ENCODE measurements around the gene TMEM132D. TPM values are rescaled to one million over a fixed set of nuclear protein-coding genes. Genes with fewer than 3 reads are reported as not detected.

TMEM132D gene
- total RNA-seq, 1 donor from 2014 or later: 0.19 TPM

DNA sequence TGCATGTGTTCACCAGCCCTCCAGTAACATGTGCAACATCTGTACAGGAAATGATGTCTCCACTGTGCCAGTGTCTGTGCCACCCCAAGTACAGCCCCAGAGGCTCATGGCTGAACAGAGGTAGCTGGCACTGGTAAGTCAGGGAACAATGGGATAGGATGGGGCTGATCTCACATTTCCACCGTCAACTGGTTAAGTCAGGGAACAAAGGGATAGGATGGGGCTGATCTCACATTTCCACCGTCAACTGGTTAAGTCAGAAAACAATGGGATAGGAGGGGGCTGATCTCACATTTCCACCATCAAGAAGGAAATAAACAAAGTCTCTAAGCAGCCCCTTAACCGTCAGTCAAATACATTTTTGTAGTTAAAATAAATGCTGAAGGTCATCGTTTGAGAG is 246.6 kb downstream of the TMEM132D start:
- TF ChIP-seq, protein P1, sequence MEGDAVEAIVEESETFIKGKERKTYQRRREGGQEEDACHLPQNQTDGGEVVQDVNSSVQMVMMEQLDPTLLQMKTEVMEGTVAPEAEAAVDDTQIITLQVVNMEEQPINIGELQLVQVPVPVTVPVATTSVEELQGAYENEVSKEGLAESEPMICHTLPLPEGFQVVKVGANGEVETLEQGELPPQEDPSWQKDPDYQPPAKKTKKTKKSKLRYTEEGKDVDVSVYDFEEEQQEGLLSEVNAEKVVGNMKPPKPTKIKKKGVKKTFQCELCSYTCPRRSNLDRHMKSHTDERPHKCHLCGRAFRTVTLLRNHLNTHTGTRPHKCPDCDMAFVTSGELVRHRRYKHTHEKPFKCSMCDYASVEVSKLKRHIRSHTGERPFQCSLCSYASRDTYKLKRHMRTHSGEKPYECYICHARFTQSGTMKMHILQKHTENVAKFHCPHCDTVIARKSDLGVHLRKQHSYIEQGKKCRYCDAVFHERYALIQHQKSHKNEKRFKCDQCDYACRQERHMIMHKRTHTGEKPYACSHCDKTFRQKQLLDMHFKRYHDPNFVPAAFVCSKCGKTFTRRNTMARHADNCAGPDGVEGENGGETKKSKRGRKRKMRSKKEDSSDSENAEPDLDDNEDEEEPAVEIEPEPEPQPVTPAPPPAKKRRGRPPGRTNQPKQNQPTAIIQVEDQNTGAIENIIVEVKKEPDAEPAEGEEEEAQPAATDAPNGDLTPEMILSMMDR (conservative IDR thresholded peaks at IDR 0.05): no peak
- DNase-seq (ENCODE audit: low read depth, low spot score): no peak
- H3K27ac Mint-ChIP-seq (ENCODE audit: unreplicated experiment): peak overlapping the region; percentile 19
- H3K4me3 Mint-ChIP-seq: no peak overlapping the region
- no peaks in the 10 kb centered on the region for H3K27me3 Mint-ChIP-seq (ENCODE audit: low read depth)
- H3K36me3 Mint-ChIP-seq (ENCODE audit: low read depth): peaks cover 3% of the 10 kb centered on the region
- peaks cover 20% of the 10 kb centered on the region for H3K4me1 Mint-ChIP-seq
- peaks cover 5% of the 10 kb centered on the region for H3K9me3 Mint-ChIP-seq

DNA sequence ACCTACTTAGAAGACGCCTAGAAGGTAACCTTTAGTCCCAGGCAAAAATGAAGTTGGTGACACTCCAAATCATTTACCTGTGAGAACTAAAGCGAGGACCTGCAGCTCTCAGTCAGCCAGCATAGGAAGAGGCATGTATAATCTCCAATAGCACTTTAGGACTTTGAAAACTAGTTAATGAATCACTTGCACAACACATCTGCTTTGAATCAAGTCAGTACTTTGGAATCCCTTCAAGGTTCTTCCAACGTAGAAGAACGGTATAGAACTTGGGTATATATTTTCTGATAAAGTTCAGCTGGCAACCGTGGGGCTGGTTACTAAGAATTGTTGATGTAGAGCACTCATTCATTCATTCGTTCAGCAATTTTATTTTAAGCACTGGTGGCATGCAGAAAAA is 251.9 kb downstream of the TMEM132D start:
- H3K36me3 Mint-ChIP-seq (ENCODE audit: low read depth): peaks cover 11% of the 10 kb centered on the region
- peaks cover 12% of the 10 kb centered on the region for H3K9me3 Mint-ChIP-seq
- no peaks in the 10 kb centered on the region for H3K27me3 Mint-ChIP-seq (ENCODE audit: low read depth)
- no peak overlapping the region for H3K4me3 Mint-ChIP-seq
- H3K27ac Mint-ChIP-seq (ENCODE audit: unreplicated experiment): no peak overlapping the region
- DNase-seq (ENCODE audit: low read depth, low spot score): no peak
- TF ChIP-seq, protein P1 (conservative IDR thresholded peaks at IDR 0.05): no peak
- peaks cover 8% of the 10 kb centered on the region for H3K4me1 Mint-ChIP-seq

DNA sequence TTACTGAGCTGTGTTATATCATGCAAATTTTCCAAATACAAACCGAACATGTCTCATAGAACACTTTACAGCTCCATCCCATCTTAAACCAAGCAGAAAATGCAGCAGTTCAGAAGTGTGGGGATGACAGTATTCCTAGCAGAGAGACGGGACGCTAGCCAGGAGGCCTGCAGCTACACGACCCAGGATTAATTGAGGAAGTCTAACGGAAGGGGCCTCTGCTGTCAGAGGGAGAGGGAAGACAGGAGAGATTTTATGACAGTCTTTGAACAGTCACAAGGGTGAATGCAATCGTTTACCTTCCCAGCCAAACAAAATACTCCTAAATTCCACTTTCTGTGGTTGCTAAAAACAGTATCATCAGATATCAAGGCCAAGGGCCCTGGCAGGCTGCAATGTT is 261.9 kb downstream of the TMEM132D start:
- TF ChIP-seq, protein P1 (conservative IDR thresholded peaks at IDR 0.05): no peak
- Mint-ChIP-seq H3K9me3 (no peaks in the 10 kb centered on the region), H3K27ac (ENCODE audit: unreplicated experiment) (no peak overlapping the region), H3K36me3 (ENCODE audit: low read depth) (no peaks in the 10 kb centered on the region), H3K27me3 (ENCODE audit: low read depth) (no peaks in the 10 kb centered on the region), H3K4me3 (no peak overlapping the region), H3K4me1 (peaks cover 17% of the 10 kb centered on the region)
- DNase-seq (ENCODE audit: low read depth, low spot score): no peak

DNA sequence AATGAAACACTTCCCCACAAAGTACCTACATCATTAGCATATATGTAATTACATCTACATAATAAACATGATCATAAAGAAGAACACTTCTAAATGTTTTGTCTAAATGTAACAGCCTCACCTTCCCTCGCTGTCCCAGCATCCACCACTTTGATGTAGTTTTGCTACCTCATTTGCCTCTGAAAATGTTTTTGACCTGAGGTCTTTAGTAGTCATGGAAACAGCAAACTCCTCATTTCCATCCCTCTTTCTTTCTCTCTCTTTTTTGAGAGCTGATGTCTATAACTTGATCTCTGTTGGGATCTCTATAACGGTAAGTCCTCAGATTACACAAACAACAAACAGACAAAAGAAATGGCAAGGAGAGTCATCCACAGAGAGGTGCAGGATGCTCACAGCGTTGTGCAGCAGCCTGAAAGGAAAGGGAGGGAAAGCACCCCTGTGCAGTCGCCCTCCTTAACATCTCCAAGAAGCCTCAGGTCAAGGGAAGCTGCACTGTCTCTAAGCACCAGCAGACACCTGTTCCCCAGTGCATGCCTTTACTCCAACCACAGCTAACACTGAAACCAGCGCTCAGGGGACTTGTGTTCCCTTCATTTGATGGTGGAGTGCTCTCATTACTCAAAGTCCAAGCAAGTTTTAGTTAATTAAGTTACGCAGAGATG is 268.7 kb downstream of the TMEM132D start:
- TF ChIP-seq, protein P1 (conservative IDR thresholded peaks at IDR 0.05): no peak
- Mint-ChIP-seq H3K36me3 (ENCODE audit: low read depth) (no peaks in the 10 kb centered on the region), H3K4me1 (peaks cover 31% of the 10 kb centered on the region), H3K27me3 (ENCODE audit: low read depth) (no peaks in the 10 kb centered on the region), H3K27ac (ENCODE audit: unreplicated experiment) (no peak overlapping the region), H3K9me3 (no peaks in the 10 kb centered on the region), H3K4me3 (no peak overlapping the region)
- no peak for DNase-seq (ENCODE audit: low read depth, low spot score)

- H3K4me1 Mint-ChIP-seq: peaks cover 31% of the 10 kb centered on the region
- no peaks in the 10 kb centered on the region for H3K9me3 Mint-ChIP-seq
- no peak overlapping the region for H3K27ac Mint-ChIP-seq (ENCODE audit: unreplicated experiment)
- H3K4me3 Mint-ChIP-seq: no peak overlapping the region
- peaks cover 2% of the 10 kb centered on the region for H3K27me3 Mint-ChIP-seq (ENCODE audit: low read depth)
- TF ChIP-seq, protein P1 (conservative IDR thresholded peaks at IDR 0.05): no peak
- DNase-seq (ENCODE audit: low read depth, low spot score): no peak
- H3K36me3 Mint-ChIP-seq (ENCODE audit: low read depth): no peaks in the 10 kb centered on the region
Observed at GRCh38 chr12:129631316-129631715, 272.5 kb downstream of the TMEM132D start.

Measured in neural crest cell (in vitro differentiated cells).